GM19043 (cell line): ENCODE measurements around the gene CPLX1.

Source experiments
- ATAC-seq: cut with Tn5 transposase; IDR thresholded peaks from one replicate; pipeline ENCODE4 v1.9.1; 2021; ENCODE audit warnings: low read depth; ENCODE audit not compliant: unreplicated experiment

The CPLX1 gene

GRCh38 chr4:856225-856901, 30.4 kb upstream of the CPLX1 start:
- ATAC-seq = no peak

GRCh38 chr4:855880-856224, 29.9 kb upstream of the CPLX1 start:
- ATAC-seq = no peak

DNA sequence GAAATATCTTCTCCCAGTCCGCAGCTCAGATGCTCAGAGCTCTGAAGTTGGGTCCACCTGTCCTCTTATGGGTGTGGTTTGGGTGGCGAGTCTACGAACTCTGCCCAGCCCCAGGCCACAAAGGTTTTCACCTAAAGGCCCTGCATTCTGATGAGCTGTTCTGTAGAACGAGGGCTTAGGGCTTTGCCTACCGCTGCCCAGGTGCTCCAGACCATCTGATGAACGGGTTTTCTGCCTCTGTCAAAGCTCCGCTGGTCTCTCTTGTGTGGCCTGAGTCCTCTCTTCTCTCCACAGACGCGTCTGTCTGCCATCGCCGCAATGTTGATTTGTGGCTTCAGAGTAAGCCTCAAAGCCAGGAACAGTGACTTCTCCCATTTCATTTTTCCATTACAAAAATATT, 28.4 kb upstream of the CPLX1 start:
- no peak for ATAC-seq

DNA sequence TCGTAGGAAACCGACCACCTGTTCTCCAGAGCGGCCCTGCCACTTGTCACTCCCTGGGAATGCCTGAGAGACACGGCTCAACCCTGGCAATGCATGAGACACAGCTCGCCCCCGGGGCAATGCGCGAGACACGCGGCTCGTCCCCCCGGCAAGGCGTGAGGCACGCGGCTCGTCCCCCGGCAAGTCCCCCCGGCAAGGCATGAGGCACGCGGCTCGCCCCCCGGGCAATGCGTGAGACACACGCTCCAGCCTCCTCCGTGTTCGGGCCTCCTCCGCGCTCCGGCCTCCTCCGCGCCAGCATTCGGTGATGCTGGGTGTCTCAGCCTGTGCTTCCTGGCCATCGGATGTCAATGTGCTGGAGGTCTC, 27.5 kb upstream of the CPLX1 start:
- ATAC-seq = no peak

DNA sequence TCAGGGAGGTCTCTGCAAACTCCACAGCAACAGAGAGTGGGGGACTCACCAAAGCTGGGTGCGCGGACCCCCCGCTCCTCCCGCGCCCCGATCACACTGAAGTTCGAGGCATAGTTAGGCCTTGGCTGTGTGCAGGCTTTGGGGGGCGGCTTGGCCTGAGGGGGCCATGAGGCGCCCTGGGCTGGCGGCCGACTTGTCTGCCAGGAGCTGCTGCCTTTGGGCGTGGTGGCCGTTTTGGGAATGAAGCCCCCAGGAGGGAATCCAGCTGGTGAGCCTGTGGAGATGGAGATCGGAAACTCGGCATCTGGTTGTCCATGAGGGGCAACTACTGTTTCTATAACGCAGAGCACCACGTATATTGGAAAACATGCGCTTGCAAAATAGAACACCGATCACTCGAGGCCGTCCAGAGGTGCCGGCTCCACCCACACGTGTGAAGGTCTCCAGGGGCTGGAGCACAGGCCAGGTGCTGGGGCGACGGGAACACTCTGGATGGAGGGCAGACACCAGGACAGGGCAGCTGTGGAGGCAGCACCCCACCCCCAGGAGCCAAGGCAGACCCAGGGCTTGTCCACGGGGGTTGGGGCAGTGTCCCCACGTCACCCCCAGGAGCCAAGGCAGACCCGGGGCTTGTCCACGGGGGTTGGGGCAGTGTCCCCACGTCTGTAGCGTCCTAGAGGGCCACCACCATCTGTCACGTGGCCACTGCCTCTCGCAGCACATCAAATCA, 25.9 kb upstream of the CPLX1 start:
- no peak for ATAC-seq

DNA sequence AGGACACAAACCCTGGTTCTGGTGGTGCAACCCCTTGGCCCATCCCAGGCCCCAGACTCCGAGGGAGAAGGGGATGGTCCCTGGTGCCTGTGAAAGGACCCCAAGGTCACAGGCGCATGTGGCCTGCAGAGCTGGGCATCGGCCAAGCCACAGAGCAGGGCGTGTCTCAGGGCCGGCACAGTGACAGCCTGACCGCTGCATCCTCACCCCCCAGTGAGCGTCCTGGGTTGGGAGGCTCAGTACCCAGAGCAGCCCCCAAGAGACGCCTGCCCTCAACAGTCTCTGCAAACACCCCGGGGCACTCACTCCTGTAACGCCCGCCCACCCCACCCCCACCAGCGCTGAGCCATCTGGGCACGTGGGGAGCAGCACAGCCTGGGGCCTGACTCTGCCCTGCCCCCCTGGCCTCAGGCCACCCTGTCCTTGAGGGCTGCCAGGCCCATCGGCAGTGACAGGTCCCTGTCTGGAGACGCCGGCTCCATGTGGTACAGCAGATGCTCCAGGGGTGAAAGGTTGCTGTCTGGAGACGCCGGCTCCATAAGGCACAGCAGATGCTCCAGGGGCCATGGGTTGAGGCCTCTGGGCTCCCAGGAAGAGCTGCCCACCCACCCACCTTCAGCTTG, 24.5 kb upstream of the CPLX1 start:
- no peak for ATAC-seq

- ATAC-seq = no peak
These were observed 23.7 kb upstream of the CPLX1 start for GRCh38 chr4:849478-850175.

DNA sequence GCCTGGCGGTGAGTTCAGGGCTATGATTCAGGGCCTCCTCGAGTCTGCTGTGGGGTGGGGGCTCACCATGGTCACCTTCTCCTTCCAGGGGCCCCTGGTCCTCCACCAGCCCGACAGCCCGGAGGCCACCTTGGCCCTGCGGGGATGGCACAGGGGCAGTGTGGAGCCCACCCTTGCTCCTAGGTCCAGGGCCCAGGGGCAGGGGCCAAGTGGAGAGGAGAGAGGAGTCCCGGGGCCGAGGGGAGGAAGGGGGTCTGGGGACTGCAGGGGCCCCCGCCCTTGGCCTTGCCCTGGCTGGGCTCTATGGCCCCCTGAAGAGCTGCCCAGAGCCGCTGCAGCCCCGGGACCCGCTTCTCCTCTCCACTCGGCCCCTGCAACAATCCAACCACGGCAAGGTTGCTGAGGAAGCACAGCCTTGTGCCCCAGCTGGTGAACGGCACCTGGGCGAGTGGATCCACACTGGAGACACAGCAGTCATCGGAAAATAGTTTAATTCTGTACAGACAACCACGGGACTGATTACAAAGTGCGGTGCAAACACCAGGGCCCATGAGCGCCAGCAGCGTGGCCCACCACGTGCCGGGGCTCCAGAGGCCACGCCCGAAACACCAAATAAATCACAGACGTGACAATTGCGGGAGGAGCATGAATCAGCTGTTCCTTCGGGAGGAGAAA, 23.0 kb upstream of the CPLX1 start:
- no peak for ATAC-seq

- ATAC-seq = no peak
These were observed 22.4 kb upstream of the CPLX1 start for GRCh38 chr4:848307-848691.

GRCh38 chr4:845836-846251, 19.9 kb upstream of the CPLX1 start:
- no peak for ATAC-seq

DNA sequence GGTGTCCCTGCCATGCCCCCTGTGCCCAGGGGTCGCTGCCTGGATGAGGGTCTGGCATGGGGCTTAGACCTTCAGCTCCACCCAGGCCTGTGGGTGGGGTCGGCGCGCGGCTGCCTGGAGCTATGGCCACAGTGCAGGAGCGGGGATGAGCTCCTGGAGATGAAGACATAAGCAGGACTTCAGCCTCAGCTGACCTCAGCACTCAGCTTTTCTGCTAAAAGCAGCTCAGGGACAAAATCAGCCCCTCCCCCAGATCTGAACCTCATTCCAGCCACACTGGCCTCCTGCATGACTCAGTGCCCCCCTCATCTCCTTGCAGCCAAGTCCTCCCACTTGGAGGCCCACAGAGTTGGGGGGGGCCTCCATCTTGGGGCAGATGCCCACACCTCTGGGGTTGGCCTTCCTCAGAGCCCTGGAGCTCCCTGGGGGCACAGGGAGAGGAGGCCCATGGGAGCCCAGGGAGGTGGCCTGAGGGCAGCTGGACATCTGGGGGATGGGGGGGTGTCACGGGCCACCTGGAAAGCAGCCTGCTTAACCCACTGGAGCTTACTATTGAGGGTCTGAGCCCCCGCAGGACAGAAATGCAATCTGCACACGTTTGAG, 19.4 kb upstream of the CPLX1 start:
- ATAC-seq = no peak

DNA sequence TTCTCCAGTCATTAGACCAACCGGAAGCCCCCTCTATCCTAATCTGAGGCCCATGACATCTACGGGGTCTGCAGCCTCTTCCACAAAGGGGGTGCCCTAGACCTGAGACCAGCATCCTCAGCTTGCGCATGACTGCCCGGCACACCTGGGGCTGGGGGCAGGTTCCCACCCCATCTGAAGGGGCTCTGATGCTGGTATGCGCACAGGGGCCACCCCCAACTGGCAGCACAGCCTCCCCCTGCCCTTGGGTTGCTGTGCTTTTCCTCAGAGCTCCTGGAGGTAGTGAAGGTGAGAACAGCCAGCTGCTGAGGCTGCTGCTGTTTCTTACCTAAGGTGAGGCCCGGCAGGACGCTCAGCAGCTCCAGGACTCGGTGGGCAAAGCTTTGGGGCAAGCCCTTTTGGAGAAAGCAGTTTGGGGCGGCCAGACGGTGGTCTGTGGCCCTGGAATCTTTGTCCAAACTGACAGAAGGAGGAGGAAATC, 18.9 kb upstream of the CPLX1 start:
- ATAC-seq = no peak

GRCh38 chr4:839675-840443, 13.9 kb upstream of the CPLX1 start:
- ATAC-seq = no peak

DNA sequence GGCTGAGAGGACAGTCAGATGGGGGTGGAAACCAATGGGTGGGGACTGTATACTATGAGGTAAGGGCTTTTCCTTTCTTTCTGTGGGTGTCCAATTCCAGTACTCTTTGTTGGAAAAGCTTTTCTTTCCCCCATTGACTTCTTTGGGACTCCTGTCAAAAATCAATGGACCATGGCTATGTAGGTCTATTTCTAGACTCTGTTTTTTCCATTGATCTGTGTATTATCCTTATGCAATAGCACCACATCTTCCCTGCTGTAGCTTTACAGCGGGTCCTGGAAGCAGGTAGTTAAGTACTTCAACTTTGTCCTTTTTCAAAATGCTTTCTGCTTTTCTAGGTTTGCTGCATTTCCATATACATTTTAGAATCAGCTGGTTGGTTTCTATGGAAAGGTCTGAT, 11.8 kb upstream of the CPLX1 start:
- no peak for ATAC-seq

- no peak for ATAC-seq
These were observed 10.9 kb upstream of the CPLX1 start for GRCh38 chr4:836750-837301.

DNA sequence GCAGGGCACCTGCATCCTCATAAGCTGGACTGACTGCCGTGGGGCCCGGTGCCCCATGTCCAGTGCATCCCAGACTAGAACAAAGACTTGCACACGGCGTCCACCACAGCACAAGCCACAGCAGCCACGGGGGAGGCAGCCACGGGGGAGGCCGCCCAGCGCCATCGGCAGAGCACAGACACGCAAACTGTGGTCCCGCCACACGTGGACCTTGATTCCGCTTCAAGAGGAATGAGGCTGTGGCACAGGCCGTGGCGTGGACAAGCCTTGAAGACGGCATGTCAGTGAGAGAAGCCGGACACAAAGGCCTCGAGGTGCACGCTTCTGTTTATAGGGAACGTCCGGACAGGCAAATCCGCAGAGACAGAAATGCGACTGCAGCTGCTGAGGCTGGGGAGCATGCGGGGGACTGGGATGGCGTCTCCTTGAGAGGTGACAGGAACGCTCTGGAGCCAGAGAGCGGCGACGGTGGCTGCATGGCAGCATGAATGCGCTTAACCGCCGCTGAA, 10.1 kb upstream of the CPLX1 start:
- ATAC-seq = no peak

DNA sequence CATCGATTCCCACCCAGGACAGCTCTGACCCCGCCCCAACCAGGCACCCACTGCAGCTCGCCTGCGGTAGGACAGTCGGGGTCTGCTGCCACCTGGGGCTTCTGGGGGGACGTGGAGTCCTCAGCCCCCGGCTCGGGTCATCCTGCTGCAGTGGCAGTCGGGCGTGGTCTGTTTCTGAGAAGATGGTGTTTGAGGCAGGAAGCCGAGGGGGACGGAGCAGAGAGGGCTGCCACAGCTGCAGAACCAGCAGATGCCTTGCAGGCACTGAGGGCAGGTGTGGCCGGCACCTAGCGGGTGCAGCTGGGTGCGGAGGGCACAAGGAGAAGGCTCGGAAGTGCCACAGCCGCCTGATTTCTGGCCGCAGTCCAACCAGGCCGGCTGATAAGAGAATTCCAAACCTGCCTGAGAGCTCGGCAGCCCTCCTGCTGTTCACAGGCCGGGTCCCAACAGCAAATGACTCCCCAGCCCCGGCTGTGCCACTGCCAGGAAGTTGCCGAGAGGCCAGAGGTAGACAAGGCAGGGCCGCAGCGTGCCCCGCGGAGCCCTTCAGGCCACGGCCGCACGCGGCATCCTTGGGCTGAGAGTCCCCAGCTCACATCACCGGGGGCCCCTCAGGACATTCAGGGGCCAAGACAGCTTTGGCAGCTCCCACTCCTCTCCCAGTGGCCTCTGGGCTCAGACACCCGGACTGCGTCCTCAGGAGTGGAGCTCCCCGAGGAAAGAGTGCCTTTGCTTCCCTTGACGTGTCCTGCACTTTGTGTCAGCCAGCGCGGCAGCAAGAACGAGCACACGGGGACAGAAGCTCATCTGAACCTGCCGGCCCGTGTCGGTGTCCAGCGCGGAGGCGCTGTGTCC, 9.4 kb upstream of the CPLX1 start:
- ATAC-seq = no peak
